Measurements from ENCODE around the gene SGSM2.

The SGSM2 gene

DNA sequence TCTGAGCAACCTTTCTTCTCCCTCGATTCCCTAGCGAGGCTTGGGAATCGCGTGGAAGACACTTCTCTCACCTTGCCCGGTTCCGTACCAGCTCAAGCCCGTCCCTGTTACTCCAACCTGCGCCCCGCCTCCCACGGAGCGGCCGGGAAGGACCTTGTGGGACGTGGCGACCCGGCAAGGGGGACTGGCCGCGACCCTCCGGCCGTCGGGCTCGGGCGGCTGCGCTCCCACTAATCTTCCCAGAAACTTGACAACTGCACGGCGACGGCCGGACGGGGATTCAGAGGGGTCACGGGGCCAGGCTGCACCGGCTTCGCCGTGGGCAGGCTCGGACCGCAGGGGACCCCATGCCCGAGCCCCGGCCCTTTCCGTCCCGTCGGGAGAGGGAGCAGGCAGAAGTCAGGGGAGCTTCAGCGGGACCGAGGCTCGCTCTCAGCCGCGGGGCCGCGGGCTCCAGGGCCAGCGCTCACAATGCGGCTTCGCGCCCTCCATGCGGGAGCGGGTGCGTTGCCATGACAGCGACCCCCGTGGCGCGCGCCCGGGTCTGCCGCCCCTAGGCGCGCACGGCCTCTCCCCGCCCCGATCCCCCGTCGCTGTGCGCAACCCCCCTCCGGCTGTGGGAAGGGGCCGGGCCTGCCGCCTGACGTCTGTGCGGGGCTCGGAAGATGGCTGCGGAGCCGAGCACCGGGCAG, at the start of gene SGSM2:
TSS of gene SGSM2 (plus strand) at position 650 of the 692 bp plus-strand sequence. CDS start 188 bp downstream, outside the sequence.
- TF ChIP-seq CTCF (IDR thresholded peaks at IDR 0.05; ENCODE audit: low read depth, low read length), result no peak
- DNase-seq (ENCODE audit: extremely low read depth, low read depth), result no peak

DNA sequence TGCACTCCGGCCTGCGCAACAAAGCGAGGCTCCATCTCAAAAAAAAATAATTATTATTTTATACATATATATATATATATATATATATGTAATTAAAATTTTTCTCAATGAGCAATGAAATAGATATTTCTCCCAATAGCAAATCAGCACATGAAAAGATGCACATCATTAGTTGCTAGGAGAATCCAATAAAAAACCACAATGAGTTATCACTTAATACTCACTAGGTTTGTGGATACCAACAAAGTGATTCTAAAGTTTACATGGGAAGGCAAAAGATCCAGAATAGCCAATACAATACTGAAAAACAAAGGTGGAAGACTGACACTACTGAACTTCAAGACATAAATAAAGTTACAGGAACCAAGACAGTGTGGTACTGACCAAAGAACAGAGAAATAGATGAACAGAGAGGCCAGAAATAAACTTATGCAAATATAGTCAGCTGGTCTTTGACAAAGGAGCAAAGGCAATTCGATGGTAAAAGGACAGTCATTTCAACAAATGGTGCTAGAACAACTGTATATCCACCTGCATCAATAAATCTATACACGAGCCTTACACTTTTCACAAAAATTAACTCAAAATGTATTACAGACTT, 47.3 kb upstream of the SGSM2 start:
- no peak for TF ChIP-seq CTCF (IDR thresholded peaks at IDR 0.05; ENCODE audit: low read depth, low read length)
- DNase-seq (ENCODE audit: extremely low read depth, low read depth), result no peak

DNA sequence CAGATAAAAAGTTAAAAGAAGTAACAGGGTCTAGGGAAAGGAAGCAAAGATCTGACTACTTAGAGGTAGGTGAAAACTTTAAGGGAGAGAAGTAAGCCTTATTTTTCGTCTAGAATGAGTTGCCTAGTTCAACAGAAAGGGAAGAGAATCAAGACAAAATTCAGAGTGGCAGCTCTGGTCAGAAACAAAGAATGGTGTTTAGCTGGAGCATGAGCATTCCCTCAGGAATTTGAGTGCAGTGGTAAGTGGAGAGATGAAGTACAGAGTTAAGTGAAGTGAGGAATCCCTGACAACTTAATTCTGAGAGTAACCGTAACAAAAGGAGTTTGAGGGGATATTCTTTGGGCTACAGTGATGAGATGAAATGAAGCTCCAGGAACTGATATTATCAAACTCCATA, 45.2 kb upstream of the SGSM2 start:
- no peak for TF ChIP-seq CTCF (IDR thresholded peaks at IDR 0.05; ENCODE audit: low read depth, low read length)
- DNase-seq (ENCODE audit: extremely low read depth, low read depth), result no peak

- DNase-seq (ENCODE audit: extremely low read depth, low read depth), result no peak
- no peak for TF ChIP-seq CTCF (IDR thresholded peaks at IDR 0.05; ENCODE audit: low read depth, low read length)
Measured at GRCh38 chr17:2295575-2295974, 41.7 kb upstream of the SGSM2 start.

DNA sequence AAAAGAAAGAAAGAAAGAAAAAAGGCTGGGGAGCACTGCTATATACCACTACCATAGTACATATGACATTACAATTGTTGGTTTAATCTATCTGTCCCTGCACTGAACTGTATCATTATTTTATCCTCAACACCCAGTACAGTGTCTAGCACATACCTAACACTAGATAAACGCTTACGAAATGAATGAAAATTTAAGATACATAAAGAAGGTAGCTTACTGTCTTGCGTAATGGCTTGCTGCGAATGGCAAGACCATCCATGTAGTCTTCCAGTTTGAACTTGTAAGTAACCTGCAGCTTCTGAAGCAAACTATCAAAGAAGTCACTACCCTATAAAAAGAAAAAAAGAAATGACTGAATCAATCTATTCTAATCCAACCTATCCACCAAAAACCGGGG, 40.3 kb upstream of the SGSM2 start:
- TF ChIP-seq CTCF (IDR thresholded peaks at IDR 0.05; ENCODE audit: low read depth, low read length), result no peak
- DNase-seq (ENCODE audit: extremely low read depth, low read depth), result no peak

- no peak for TF ChIP-seq CTCF (IDR thresholded peaks at IDR 0.05; ENCODE audit: low read depth, low read length)
- no peak for DNase-seq (ENCODE audit: extremely low read depth, low read depth)
Measured at GRCh38 chr17:2299136-2299535, 38.2 kb upstream of the SGSM2 start.

- TF ChIP-seq CTCF (IDR thresholded peaks at IDR 0.05; ENCODE audit: low read depth, low read length), result no peak
- DNase-seq (ENCODE audit: extremely low read depth, low read depth), result no peak
Measured at GRCh38 chr17:2299756-2300155, 37.5 kb upstream of the SGSM2 start.
